NT2/D1 (cell line): Measurements from ENCODE around the gene DLK2.

Experiments used
- YY1 ChIP-seq: IDR thresholded peaks from 2 replicates; pipeline ENCODE4 v1.6.1; 2011; ENCODE audit not compliant: insufficient read length, insufficient read depth
- ZNF274 ChIP-seq: IDR thresholded peaks from 2 replicates; pipeline ENCODE4 v1.6.1; 2011; ENCODE audit warnings: mild to moderate bottlenecking, low read depth, low read length

- TF ChIP-seq YY1 (no peak), ZNF274 (no peak)
Measured at GRCh38 chr6:43445576-43445975, 9.8 kb downstream of the DLK2 start.
